ENCODE measurements around the gene PLXNB1. TPM values are rescaled to one million over a fixed set of nuclear protein-coding genes. Genes with fewer than 3 reads are reported as not detected.

The PLXNB1 gene
- total and polyA plus RNA-seq, 10 of the 15 experiments (the other 5 are each of a cell fraction or from before 2014, with no cell fraction given): 0.18 to 15.1 (median 5.3) TPM

GRCh38 chr3:48435774-48436476 lies 6.0 kb upstream of the PLXNB1 start (continued):
- TF ChIP-seq, protein P1, sequence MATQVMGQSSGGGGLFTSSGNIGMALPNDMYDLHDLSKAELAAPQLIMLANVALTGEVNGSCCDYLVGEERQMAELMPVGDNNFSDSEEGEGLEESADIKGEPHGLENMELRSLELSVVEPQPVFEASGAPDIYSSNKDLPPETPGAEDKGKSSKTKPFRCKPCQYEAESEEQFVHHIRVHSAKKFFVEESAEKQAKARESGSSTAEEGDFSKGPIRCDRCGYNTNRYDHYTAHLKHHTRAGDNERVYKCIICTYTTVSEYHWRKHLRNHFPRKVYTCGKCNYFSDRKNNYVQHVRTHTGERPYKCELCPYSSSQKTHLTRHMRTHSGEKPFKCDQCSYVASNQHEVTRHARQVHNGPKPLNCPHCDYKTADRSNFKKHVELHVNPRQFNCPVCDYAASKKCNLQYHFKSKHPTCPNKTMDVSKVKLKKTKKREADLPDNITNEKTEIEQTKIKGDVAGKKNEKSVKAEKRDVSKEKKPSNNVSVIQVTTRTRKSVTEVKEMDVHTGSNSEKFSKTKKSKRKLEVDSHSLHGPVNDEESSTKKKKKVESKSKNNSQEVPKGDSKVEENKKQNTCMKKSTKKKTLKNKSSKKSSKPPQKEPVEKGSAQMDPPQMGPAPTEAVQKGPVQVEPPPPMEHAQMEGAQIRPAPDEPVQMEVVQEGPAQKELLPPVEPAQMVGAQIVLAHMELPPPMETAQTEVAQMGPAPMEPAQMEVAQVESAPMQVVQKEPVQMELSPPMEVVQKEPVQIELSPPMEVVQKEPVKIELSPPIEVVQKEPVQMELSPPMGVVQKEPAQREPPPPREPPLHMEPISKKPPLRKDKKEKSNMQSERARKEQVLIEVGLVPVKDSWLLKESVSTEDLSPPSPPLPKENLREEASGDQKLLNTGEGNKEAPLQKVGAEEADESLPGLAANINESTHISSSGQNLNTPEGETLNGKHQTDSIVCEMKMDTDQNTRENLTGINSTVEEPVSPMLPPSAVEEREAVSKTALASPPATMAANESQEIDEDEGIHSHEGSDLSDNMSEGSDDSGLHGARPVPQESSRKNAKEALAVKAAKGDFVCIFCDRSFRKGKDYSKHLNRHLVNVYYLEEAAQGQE (IDR thresholded peaks at IDR 0.05; ENCODE audit: low read depth, low read length): no peak
- TF ChIP-seq BHLHE40 (IDR thresholded peaks at IDR 0.05; ENCODE audit: borderline replicate concordance in 1 of 2, low read depth in 2 of 2, low read length in 1 of 2) (peak in 1 of 2 experiments; percentile 74; a peak in 3 of 4 replicates), MTA3 (IDR thresholded peaks at IDR 0.05; ENCODE audit: borderline replicate concordance, low read length) (no peak), SIX5 (IDR thresholded peaks at IDR 0.05; ENCODE audit: low read depth, low read length, severe bottlenecking) (no peak), PML (IDR thresholded peaks at IDR 0.05; ENCODE audit: low read length) (no peak), PAX8 (IDR thresholded peaks at IDR 0.05) (no peak), ZZZ3 (IDR thresholded peaks at IDR 0.05; ENCODE audit: control insufficient read depth, insufficient read length, low read depth) (no peak), POU2F2 (IDR thresholded peaks at IDR 0.05; ENCODE audit: borderline replicate concordance, low read depth, low read length) (peak; percentile 67; the same call in 1 of the 3 replicates), GABPA (IDR thresholded peaks at IDR 0.05; ENCODE audit: low read depth) (no peak), SMC3 (IDR thresholded peaks at IDR 0.05; ENCODE audit: borderline replicate concordance, low read length) (peak; percentile 100), BRCA1 (IDR thresholded peaks at IDR 0.05; ENCODE audit: low read depth, low read length) (no peak), ZBED1 (IDR thresholded peaks at IDR 0.05; ENCODE audit: borderline replicate concordance) (no peak), CEBPB (IDR thresholded peaks at IDR 0.05; ENCODE audit: borderline replicate concordance in 1 of 2, low read depth in 2 of 2, low read length in 2 of 2) (no peak), USF2 (IDR thresholded peaks at IDR 0.05; ENCODE audit: borderline replicate concordance, low read depth, low read length) (no peak), TARDBP (IDR thresholded peaks at IDR 0.05; ENCODE audit: borderline replicate concordance) (no peak), CHD1 (IDR thresholded peaks at IDR 0.05; ENCODE audit: low read depth, low read length) (no peak), ZBTB40 (IDR thresholded peaks at IDR 0.05; ENCODE audit: borderline replicate concordance) (no peak; the same call in 1 of the 2 replicates), ELK1 (IDR thresholded peaks at IDR 0.05; ENCODE audit: low read depth, low read length) (no peak), SMAD1 (IDR thresholded peaks at IDR 0.05; ENCODE audit: low read depth, partially characterized antibody) (no peak), FOS (IDR thresholded peaks at IDR 0.05; ENCODE audit: borderline replicate concordance, extremely low read depth, insufficient read length) (no peak), ZSCAN29 (IDR thresholded peaks at IDR 0.05) (no peak)
